Adipocyte (in vitro differentiated cells): Measurements from ENCODE around the gene PMEL.
"Not testable (repeated sequence)": the region's sequence is repeated elsewhere in the genome, so short reads cannot be mapped to it uniquely, and the experiment has no call there.

Source experiments
- DNase-seq: peaks from one replicate; pipeline ENCODE4 v3.0.0-alpha.2; 2015; ENCODE audit warnings: low read depth
- H3K27me3 ChIP-seq: replicated peaks from 2 replicates; pipeline ENCODE4 v1.7.0; 2013; ENCODE audit warnings: mild to moderate bottlenecking, low read length, moderate library complexity; ENCODE audit not compliant: control insufficient read depth, insufficient read depth
- H3K36me3 ChIP-seq: 2 replicates; pipeline ENCODE4 v1.7.0; 2013; ENCODE audit warnings: low read length, mild to moderate bottlenecking, moderate library complexity; ENCODE audit not compliant: control insufficient read depth, insufficient read depth, severe bottlenecking
- H3K4me1 ChIP-seq: 2 replicates; pipeline ENCODE4 v1.7.0; 2013; ENCODE audit warnings: mild to moderate bottlenecking, low read length, moderate library complexity; ENCODE audit not compliant: control insufficient read depth, insufficient read depth
- H3K4me3 ChIP-seq: 2 replicates; pipeline ENCODE4 v1.7.0; 2013; ENCODE audit warnings: mild to moderate bottlenecking, low read length, moderate library complexity
- H3K9ac ChIP-seq: 2 replicates; pipeline ENCODE4 v1.7.0; 2013; ENCODE audit warnings: mild to moderate bottlenecking, low read length, moderate library complexity
- H3K9me3 ChIP-seq: 2 replicates; pipeline ENCODE4 v1.7.0; 2013; ENCODE audit warnings: mild to moderate bottlenecking, low read length, moderate library complexity; ENCODE audit not compliant: control insufficient read depth

PMEL gene

GRCh38 chr12:55965941-55966407, at the start of gene PMEL:
PMEL (minus strand) TSS chr12:55966042; CDS start chr12:55966011, 31 bp downstream.
- Histone ChIP-seq H3K4me3 (peak within 1 kb of the TSS; percentile 94), H3K4me1 (peaks cover 10% of the 10 kb centered on the region), H3K27me3 (no peaks in the 10 kb centered on the region), H3K9ac (peak within 1 kb of the TSS; percentile 84), H3K9me3 (no peaks in the 10 kb centered on the region), H3K36me3 (no peaks in the 10 kb centered on the region)
- DNase-seq = no peak

DNA sequence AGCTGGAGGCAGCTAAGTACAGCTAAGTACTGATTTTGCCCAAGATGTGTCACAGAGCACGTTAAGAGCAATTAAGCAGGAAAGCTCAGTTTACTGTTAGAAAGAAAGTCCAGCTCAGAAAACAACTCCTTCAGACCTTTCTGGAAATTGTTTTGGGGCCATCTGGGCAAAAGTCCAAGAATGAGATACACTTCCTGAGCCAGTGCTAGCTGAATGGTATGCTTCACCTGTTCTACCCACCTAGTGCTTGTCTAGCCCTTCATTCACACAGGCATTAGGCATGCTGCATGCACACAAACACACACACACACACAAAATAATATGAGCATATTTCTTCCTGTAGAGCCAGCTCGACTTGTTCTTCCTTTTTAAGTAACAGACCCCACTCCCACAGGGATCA, 48.4 kb upstream of the PMEL start:
- H3K4me1 ChIP-seq = peaks cover 26% of the 10 kb centered on the region
- no peaks in the 10 kb centered on the region for H3K27me3 ChIP-seq
- H3K9me3 ChIP-seq = no peaks in the 10 kb centered on the region
- no peak overlapping the region for H3K9ac ChIP-seq
- DNase-seq = no peak
- peaks cover 3% of the 10 kb centered on the region for H3K36me3 ChIP-seq
- no peak overlapping the region for H3K4me3 ChIP-seq

DNA sequence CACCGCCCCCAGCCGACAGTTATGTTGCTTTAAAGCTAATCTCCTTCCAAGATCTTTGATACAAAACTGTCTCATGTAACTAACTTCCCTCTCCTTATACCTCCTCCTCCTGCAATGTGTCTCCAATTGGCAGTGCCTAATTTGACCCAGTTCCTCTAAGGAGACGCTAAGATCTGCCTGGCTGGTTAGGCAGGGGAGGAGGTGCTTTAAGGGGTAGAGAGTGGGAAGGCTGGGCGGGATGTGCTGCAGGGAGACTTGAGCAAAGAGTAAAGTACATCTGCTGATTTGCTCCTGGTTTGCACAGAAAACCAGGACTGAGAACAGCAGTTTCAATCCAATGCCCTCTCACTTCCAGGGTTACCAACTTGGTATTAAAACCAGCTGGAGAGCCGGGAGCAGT, 47.6 kb upstream of the PMEL start:
- H3K36me3 ChIP-seq = peaks cover 2% of the 10 kb centered on the region
- no peaks in the 10 kb centered on the region for H3K9me3 ChIP-seq
- DNase-seq = no peak
- H3K27me3 ChIP-seq = no peaks in the 10 kb centered on the region
- peaks cover 31% of the 10 kb centered on the region for H3K4me1 ChIP-seq
- H3K9ac ChIP-seq = no peak overlapping the region
- H3K4me3 ChIP-seq = no peak overlapping the region

DNA sequence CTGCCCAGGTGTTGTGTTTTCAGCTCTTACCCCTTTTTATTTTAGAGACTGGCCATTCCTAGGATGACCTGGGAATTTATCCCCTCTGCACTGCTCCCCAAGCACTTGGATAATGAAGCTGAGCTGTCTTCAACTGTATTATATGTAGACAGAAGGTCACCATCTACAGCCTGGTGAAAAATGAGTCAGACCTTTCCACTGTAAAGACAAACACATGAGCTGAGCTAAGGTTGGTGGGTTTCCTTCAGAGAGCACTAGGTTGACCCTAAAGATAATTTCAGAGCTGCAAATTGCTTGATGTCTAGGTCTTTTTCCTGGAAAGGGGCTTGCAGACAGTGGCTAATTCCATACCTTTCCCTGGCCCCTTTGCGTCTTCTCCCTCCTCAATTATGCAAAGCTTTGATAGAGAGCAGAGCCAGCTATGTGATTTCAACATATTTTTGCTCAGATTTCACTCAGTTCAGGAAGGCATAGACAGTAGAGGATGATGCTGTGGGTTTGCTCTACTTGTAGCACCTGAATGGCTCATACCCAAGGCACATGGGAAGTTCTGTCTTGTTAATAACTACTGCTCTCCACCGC, 45.8 kb upstream of the PMEL start:
- H3K4me3 ChIP-seq = no peak overlapping the region
- no peaks in the 10 kb centered on the region for H3K9me3 ChIP-seq
- peak; percentile 17 for DNase-seq
- H3K4me1 ChIP-seq = peaks cover 36% of the 10 kb centered on the region
- no peak overlapping the region for H3K9ac ChIP-seq
- no peaks in the 10 kb centered on the region for H3K27me3 ChIP-seq
- H3K36me3 ChIP-seq = no peaks in the 10 kb centered on the region

GRCh38 chr12:56010111-56010570, 44.3 kb upstream of the PMEL start:
- Histone ChIP-seq H3K27me3 (no peaks in the 10 kb centered on the region), H3K36me3 (peaks cover under 1% of the 10 kb centered on the region), H3K4me3 (peak overlapping the region; percentile 22), H3K9ac (peak overlapping the region; percentile 74), H3K4me1 (peaks cover 36% of the 10 kb centered on the region), H3K9me3 (no peaks in the 10 kb centered on the region)
- no peak for DNase-seq

DNA sequence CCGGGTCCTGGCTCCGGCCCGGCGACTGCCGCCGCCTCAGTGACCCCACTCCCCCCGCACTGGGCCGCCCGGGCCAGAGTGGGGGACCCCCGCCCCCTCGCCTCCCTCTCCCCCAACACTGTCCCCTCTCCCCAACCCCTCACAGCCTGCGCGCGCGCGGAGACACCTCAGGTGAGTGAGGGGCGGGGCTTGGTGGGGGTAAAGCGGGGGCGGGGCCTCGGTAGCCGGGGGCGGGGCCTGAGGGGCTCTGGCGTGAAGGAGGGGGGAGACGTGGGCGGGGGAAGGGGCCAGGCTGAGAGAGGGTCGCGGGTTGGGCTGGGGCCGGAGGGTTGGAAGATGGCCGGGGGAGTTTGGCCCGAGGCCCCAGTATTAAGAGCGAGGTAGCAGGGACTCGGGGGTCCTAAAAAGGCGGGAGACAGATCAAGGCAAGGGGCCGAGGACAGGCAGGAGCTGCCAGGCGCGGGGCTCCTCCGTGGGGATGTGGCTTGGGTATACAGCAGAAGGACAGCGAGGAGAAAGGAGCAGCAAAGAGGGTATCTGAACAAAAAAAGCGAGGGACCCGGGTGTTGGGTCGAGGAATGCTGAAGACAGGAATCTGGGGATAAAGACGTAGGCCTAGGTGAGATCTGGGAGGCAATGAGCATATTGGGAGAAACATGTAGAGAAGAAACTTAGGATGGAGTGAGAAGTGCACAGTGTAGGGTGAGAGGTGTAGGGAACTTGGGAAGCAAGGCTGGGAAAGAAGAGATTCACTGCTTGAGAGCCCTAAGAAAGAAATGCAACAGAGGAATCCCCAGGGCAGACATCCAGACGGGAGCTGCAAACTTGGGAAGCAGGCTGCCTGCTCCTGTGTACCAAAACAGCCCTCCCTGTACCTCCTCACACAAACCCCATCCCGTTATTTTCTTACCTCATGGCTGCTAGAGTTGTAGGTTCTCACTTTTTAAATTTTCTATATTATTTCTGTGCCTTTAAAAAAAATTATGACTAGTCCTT, 42.0 kb upstream of the PMEL start:
- Histone ChIP-seq H3K9me3 (no peaks in the 10 kb centered on the region), H3K9ac (peak overlapping the region; percentile 89), H3K36me3 (peaks cover 18% of the 10 kb centered on the region), H3K4me1 (peaks cover 36% of the 10 kb centered on the region), H3K4me3 (peak overlapping the region; percentile 87), H3K27me3 (no peaks in the 10 kb centered on the region)
- DNase-seq = peak; percentile 71

GRCh38 chr12:56004211-56004610, 38.4 kb upstream of the PMEL start:
- DNase-seq = no peak
- Histone ChIP-seq H3K4me1 (peaks cover 10% of the 10 kb centered on the region), H3K9ac (no peak overlapping the region), H3K36me3 (peaks cover 30% of the 10 kb centered on the region), H3K4me3 (no peak overlapping the region), H3K27me3 (no peaks in the 10 kb centered on the region), H3K9me3 (no peaks in the 10 kb centered on the region)

DNA sequence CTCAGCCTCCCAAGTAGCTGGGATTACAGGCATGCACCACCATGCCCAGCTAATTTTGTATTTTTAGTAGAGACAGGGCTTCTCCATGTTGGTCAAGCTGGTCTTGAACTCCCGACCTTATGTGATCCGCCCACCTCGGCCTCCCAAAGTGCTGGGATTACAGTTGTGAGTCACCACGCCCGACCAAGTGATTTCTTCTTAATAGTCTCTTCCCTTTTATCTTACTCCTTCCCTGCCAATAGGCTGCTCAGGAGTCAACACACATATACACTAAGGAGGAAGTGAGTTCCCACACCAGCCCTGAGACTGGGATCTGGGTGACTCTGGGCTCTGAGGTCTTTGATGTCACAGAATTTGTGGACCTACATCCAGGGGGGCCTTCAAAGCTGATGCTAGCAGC, 37.5 kb upstream of the PMEL start:
- H3K36me3 ChIP-seq = peaks cover 30% of the 10 kb centered on the region
- H3K27me3 ChIP-seq, DNase-seq, H3K9me3 ChIP-seq, H3K4me3 ChIP-seq, H3K4me1 ChIP-seq, H3K9ac ChIP-seq: not testable (repeated sequence)

- Histone ChIP-seq H3K36me3 (peaks cover 30% of the 10 kb centered on the region), H3K4me3 (no peak overlapping the region), H3K27me3 (no peaks in the 10 kb centered on the region), H3K9me3 (no peaks in the 10 kb centered on the region), H3K9ac (no peak overlapping the region), H3K4me1 (peaks cover 12% of the 10 kb centered on the region)
- DNase-seq = no peak
Measured at GRCh38 chr12:56001487-56002100, 35.8 kb upstream of the PMEL start.

DNA sequence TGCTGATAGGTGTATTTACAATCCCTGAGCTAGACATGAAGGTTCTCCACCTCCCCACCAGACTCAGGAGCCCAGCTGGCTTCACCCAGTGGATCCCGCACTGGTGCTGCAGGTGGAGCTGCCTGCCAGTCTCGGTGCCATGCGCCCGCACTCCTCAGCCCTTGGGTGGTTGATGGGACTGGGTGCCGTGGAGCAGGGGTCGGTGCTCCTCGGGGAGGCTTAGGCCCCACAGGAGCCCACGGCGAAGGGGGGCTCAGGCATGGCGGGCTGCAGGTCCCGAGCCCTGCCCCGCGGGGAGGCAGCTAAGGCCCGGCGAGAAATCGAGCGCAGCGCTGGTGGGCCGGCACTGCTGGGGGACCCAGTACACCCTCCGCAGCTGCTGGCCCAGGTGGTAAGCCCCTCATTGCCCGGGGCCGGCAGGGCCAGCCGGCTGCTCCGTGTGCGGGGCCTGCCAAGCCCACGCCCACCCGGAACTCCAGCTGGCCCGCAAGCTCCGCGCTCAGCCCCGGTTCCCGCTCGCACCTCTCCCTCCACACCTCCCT, 34.2 kb upstream of the PMEL start:
- not testable (repeated sequence) for H3K9me3 ChIP-seq, DNase-seq, H3K4me3 ChIP-seq, H3K27me3 ChIP-seq, H3K9ac ChIP-seq
- Histone ChIP-seq H3K4me1 (peaks cover 16% of the 10 kb centered on the region), H3K36me3 (peaks cover 32% of the 10 kb centered on the region)

- not testable (repeated sequence) for H3K9me3 ChIP-seq, H3K4me3 ChIP-seq, H3K9ac ChIP-seq, DNase-seq, H3K27me3 ChIP-seq
- H3K4me1 ChIP-seq = peaks cover 16% of the 10 kb centered on the region
- H3K36me3 ChIP-seq = peaks cover 33% of the 10 kb centered on the region
Measured at GRCh38 chr12:55999522-55999921, 33.7 kb upstream of the PMEL start.
